K562 (cell line): ENCODE data around the gene SPATA25.

ENCODE experiments used
- GATA2 ChIP-seq: sonication (generic); formaldehyde crosslinking; IDR thresholded peaks from 2 replicates; pipeline ENCODE4 v1.4.0; 2020; ENCODE audit warnings: mild to moderate bottlenecking, missing genetic modification reagents
- POLR2A ChIP-seq: fragments of 450-650 bp; conservative IDR thresholded peaks from 2 replicates; pipeline ENCODE4 v1.6.1; 2016
- PTTG1 ChIP-seq: fragments of 450-650 bp; IDR thresholded peaks from 2 replicates; pipeline ENCODE4 v1.6.1; 2016; ENCODE audit warnings: low read depth, mild to moderate bottlenecking, missing genetic modification characterization, missing compliant biosample characterization
- RHOXF2B ChIP-seq: fragments of 250-450 bp; sonication (Bioruptor Pico); conservative IDR thresholded peaks from 2 replicates; pipeline ENCODE4 v1.5.1; 2021
- TF ChIP-seq, protein P1 (sequence below), 2 experiments: IDR thresholded peaks; 2 replicates each; pipeline ENCODE4 v1.6.1; 2012; ENCODE audit warnings: improper control_type of control experiment in 2 of 2, low read depth in 2 of 2, low read length in 2 of 2, borderline replicate concordance in 1 of 2
- TF ChIP-seq, protein P2 (sequence below), 3 experiments: IDR thresholded peaks in 2 of 3; conservative IDR thresholded peaks in 1 of 3; 2 replicates each; pipeline ENCODE4 v1.5.1; 2011 to 2012; ENCODE audit warnings: low read length in 3 of 3, mild to moderate bottlenecking in 3 of 3, control low read depth in 2 of 3, improper control_type of control experiment in 1 of 3, inconsistent platforms in 1 of 3, low read depth in 1 of 3, mixed read lengths in 1 of 3, moderate library complexity in 1 of 3; ENCODE audit not compliant: insufficient read depth in 2 of 3
- TF ChIP-seq, protein P3 (sequence below): sonication (generic); formaldehyde crosslinking; IDR thresholded peaks from 2 replicates; pipeline ENCODE4 v1.8.0; 2022; ENCODE audit warnings: mild to moderate bottlenecking, missing genetic modification reagents
- TF ChIP-seq, protein P4 (sequence below): sonication (generic); formaldehyde crosslinking; IDR thresholded peaks from 2 replicates; pipeline ENCODE4 v1.9.0; 2022; ENCODE audit warnings: mild to moderate bottlenecking, missing genetic modification reagents

DNA sequence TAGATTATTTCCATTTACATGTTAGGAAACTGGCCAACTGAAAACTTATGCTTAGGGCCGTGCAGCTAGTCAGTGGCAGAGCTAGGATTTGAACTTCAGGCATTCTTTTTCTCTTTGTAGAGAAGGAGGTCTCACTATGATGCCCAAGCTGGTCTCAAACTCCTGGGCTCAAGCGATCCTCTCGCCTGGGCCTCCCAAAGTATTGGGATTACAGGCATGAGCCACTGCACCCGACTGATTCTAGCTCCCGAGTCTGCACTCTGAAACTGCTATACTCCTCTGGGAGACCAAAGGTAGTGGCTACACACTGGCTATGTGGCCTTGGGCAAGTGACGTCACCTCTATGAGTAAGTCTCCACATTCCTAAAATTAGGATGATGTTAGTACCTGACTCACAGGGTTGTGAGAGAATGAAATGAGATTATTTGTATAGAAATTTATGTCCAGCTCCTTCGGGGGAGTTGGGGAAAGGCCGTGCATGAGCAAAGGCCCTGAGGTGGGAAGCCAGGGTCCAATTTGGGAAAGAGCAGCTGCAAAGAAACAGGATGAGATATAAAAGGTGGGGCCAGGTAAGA lies 18.2 kb upstream of the SPATA25 start:
- TF ChIP-seq, protein P1, sequence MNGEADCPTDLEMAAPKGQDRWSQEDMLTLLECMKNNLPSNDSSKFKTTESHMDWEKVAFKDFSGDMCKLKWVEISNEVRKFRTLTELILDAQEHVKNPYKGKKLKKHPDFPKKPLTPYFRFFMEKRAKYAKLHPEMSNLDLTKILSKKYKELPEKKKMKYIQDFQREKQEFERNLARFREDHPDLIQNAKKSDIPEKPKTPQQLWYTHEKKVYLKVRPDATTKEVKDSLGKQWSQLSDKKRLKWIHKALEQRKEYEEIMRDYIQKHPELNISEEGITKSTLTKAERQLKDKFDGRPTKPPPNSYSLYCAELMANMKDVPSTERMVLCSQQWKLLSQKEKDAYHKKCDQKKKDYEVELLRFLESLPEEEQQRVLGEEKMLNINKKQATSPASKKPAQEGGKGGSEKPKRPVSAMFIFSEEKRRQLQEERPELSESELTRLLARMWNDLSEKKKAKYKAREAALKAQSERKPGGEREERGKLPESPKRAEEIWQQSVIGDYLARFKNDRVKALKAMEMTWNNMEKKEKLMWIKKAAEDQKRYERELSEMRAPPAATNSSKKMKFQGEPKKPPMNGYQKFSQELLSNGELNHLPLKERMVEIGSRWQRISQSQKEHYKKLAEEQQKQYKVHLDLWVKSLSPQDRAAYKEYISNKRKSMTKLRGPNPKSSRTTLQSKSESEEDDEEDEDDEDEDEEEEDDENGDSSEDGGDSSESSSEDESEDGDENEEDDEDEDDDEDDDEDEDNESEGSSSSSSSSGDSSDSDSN (IDR thresholded peaks at IDR 0.05; ENCODE audit: borderline replicate concordance in 1 of 2, low read depth in 2 of 2, low read length in 2 of 2), result no peak
- TF ChIP-seq, protein P2, sequence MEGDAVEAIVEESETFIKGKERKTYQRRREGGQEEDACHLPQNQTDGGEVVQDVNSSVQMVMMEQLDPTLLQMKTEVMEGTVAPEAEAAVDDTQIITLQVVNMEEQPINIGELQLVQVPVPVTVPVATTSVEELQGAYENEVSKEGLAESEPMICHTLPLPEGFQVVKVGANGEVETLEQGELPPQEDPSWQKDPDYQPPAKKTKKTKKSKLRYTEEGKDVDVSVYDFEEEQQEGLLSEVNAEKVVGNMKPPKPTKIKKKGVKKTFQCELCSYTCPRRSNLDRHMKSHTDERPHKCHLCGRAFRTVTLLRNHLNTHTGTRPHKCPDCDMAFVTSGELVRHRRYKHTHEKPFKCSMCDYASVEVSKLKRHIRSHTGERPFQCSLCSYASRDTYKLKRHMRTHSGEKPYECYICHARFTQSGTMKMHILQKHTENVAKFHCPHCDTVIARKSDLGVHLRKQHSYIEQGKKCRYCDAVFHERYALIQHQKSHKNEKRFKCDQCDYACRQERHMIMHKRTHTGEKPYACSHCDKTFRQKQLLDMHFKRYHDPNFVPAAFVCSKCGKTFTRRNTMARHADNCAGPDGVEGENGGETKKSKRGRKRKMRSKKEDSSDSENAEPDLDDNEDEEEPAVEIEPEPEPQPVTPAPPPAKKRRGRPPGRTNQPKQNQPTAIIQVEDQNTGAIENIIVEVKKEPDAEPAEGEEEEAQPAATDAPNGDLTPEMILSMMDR (IDR thresholded peaks at IDR 0.05 in 2 of 3, conservative IDR thresholded peaks at IDR 0.05 in 1 of 3; ENCODE audit: insufficient read depth in 2 of 3, low read depth in 1 of 3, low read length in 3 of 3), result no peak
- TF ChIP-seq, protein P3, sequence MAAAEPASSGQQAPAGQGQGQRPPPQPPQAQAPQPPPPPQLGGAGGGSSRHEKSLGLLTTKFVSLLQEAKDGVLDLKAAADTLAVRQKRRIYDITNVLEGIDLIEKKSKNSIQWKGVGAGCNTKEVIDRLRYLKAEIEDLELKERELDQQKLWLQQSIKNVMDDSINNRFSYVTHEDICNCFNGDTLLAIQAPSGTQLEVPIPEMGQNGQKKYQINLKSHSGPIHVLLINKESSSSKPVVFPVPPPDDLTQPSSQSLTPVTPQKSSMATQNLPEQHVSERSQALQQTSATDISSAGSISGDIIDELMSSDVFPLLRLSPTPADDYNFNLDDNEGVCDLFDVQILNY (CRISPR knock-in tag), result no peak
- TF ChIP-seq PTTG1 (tag) (no peak), RHOXF2B (no peak), GATA2 (CRISPR knock-in tag) (no peak), POLR2A (no peak)
- TF ChIP-seq, protein P4, sequence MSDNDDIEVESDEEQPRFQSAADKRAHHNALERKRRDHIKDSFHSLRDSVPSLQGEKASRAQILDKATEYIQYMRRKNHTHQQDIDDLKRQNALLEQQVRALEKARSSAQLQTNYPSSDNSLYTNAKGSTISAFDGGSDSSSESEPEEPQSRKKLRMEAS (CRISPR knock-in tag), result no peak
